Frontal cortex (tissue), 4 donors: ENCODE measurements around the gene NFIA. TPM values are rescaled to one million over a fixed set of nuclear protein-coding genes. Genes with fewer than 3 reads are reported as not detected.

Source experiments
- DNase-seq, 2 donors: peaks; one replicate each; pipeline ENCODE4 v3.0.0; 2012; ENCODE audit warnings: low spot score in 2 of 2
- FAIRE-seq: peaks from 2 replicates; lab custom pipeline; 2012; peaks lifted over from hg19 to GRCh38; lab: Jason Lieb, UNC
- total RNA-seq: library from RNA; depleted of rRNA; stranded (reverse); fragments of >200 nt; gene quantifications from one replicate; pipeline ENCODE4 v1.2.3, GENCODE V29; 2014
- donor health status: control.
- donor health status: control.
- donor health status: control.

NFIA gene
- total RNA-seq, 1 donor from 2014 or later, result 35.5 TPM

GRCh38 chr1:61226791-61227567 is 144.6 kb downstream of the NFIA start:
- FAIRE-seq (no peak), DNase-seq (no peak)

- FAIRE-seq (no peak), DNase-seq (no peak)
Measured at GRCh38 chr1:61227857-61228550, 145.6 kb downstream of the NFIA start.

DNA sequence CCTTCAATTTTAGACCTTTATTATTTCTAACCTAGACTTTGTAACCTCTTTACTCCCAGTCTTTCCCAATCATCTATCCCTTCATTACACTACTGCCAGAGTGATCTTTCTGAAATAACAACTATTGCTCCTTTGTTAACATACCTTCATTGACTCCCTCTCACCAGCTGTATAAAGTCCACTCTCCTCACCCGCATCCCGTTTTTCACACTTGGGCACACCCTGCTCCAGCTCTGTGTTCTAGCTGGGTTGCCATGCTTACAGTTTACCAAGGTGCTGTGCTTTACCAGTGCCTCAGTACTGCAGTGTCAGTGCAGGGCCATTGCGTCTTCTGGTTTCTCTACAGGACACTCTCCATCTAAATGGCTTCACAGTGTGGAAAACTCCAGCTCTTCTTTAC is 148.2 kb downstream of the NFIA start:
- DNase-seq (no peak), FAIRE-seq (no peak)

DNA sequence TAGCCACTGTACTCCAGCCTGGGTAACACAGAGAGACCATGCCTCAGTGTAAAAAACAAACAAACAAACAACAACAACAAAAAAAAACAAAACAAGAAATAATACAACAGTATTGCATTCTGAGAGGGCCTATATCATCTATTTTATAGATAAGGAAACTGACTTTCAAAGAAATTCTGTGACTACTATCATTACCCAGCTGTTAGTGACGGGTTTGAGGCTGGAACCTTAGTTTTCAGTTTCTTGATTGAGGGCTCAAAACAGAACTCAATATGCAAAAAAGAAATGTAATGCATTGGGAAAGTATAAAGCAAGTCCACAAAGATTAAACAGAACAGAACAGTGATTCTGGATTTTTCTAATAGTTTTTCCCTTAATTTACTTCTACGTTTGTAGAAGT is 149.4 kb downstream of the NFIA start:
- DNase-seq (no peak), FAIRE-seq (no peak)

DNA sequence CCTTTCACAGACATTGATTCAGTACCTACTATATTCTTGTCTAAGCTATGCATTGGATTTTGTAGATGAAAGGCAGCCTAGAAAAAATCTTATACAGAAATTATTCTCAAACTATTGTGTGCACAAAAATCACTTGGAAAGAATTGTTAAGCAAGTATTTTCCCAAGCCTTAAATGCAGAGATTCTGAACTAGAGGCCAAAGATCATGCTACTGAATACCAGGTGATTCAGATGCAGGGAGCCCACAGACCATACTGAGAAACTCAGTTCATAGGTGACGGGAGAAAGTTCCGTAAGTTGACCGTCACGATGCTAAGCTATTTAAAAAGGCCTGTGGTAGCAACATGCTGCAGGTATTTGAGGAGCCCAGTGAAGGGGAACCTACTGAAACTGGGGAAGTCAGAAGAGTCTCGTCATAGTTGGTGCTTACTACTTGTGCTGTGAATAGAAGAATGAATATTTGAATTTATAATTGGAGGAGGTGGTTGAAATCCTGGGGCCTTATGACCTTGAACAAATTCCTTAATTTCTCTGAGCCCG is 150.8 kb downstream of the NFIA start:
- FAIRE-seq (no peak), DNase-seq (no peak)

- DNase-seq (no peak), FAIRE-seq (no peak)
Measured at GRCh38 chr1:61234587-61234919, 152.2 kb downstream of the NFIA start.

GRCh38 chr1:61237147-61237546 is 154.8 kb downstream of the NFIA start:
- FAIRE-seq, result no peak

GRCh38 chr1:61237659-61238358 is 155.4 kb downstream of the NFIA start:
- FAIRE-seq, result no peak

More at GRCh38 chr1:61237147-61237546, 154.8 kb downstream of the NFIA start:
- no peak for DNase-seq

GRCh38 chr1:61238359-61238665 is 156.0 kb downstream of the NFIA start:
- DNase-seq (no peak), FAIRE-seq (no peak)

More at GRCh38 chr1:61237659-61238358, 155.4 kb downstream of the NFIA start:
- no peak for DNase-seq

- DNase-seq, result no peak
- FAIRE-seq, result no peak
Measured at GRCh38 chr1:61240878-61241277, 158.5 kb downstream of the NFIA start.

DNA sequence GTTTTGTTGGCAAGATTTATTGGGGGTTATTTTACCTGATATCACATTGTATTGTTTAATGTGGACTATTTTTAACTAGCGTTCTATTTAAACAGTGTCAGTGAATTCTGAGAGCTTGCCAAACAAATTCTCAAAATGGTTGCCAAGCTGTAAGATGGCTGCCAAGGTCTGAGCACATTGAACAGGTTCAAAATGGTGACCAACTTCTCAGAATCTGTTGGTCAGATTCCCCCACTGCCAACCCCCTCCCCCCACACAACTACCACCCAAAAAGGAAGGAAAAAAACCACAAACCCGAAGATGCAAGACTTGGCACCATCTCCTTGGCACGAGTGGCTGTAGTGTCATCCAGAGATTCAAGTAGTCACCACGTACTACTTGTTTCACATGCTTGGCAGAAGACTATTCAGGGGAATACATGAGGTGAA is 159.1 kb downstream of the NFIA start:
- FAIRE-seq, result no peak
- DNase-seq, result no peak

DNA sequence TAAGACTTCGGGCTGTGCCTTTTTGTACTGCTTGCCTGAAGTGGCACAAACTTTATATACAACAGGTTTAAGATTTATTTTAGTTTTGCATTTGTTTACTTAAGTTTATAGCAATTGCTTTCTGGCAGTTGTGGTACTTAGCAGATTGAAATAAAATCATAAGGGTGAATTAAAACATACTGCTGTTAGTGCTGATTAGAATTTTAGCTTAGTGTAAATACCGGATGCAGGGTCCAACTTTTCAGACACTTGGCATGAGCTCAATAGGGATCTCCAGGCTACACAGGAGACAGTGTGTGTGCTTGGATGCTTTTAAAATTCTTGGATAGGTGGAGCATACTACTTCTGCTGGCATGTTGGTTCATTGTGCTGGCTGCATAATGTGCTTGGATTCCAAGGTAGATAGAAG is 159.6 kb downstream of the NFIA start:
- no peak for DNase-seq
- no peak for FAIRE-seq

GRCh38 chr1:61244114-61244513 is 161.8 kb downstream of the NFIA start:
- FAIRE-seq (no peak), DNase-seq (peak in 1 of 2 donors; percentile 9)

GRCh38 chr1:61245696-61246400 is 163.5 kb downstream of the NFIA start:
- DNase-seq (no peak), FAIRE-seq (no peak)

DNA sequence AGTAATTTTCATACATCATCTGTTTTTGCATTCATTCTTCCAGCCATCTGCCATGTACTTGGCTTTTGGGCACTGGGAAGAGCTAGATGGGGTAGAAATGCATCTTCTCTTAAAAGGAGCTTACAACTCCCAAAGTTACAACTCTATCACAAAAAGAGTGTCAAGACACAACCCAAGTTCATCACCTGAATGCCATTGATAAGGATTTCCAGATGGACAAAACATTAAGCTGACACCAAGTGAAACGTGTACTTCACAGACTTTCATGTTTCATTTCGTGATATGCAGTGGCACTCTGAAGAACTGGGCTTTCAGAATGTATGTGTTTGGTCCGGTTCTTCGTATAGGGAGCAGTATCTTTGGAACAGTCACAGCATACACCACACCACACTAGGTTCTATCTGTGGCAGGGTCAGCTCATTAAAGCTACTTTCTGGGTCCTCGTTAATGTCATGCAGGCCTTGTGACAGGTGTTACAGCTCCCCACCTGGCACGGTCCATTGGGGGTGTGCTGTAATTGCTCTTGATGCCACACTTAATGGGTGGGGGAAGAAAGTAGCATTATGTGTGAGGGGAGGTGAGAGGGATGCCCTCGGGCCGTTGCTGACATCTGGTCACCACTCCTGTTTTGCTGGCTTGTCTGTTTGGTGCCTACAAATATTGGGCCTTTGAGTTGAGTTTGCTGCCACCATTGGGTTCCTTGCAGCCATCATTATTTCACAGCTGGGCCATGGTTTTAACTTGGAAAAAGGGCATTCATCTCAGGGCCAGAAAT is 164.9 kb downstream of the NFIA start:
- FAIRE-seq, result no peak
- no peak for DNase-seq

DNA sequence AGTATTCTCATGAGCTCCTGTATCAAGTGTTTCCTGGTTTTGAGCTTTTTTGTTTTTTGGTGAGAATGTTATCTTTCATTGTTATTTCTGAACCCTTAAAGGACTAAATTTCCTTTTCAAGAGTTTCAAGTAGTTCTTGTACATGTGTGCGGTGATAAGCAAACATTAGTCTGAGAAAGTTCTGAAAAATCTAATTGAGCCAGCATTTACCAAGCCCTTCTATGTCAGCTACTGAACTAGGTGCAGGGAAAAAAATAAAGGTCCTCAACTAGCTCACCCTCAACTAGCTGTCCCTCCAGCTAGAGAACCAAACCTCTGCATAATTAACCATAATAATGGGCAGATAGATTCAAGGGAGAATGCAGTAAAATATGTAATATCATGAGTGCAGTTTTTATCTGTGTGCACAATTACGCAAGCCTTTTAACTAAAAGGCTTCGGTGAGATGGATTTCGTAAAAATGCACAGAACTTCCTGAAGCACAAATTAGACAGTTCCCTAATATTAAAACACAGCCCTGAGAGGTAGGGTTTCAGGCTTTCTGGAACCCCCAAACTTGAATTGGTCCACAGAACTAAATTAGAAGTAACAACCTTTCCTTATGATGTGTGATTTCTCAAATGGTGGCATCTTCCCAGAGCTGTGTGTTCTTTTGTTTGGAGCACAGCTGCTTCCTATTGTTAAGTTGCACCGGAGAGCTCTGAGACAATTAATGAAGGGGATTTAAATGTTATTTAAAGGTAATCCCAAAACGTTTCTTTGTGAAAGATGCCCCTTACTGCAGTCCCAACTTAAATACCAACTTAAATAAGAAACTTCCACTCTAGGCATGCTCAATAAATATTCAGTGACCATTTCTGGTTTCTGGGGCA is 165.8 kb downstream of the NFIA start:
- DNase-seq (no peak), FAIRE-seq (no peak)

DNA sequence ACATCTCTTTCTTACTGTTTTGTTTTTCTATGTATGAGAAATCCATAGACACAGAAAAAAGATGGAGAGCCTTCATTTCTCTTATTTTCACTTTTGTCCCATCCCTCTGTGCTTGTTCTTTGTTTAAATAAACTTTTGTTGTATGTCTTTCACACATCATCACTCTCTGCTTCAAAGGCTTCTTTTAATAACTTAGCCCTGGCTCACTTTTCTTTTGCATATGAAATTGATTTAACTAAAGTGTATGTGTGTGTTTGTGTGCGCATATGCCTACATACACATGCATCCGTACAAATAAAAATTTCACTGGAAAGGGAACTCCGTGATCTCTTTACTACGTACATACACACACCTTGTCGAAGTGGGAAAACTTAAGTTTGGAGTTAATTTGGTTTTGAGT is 168.6 kb downstream of the NFIA start:
- no peak for DNase-seq
- FAIRE-seq, result no peak

- FAIRE-seq (no peak), DNase-seq (peak in 1 of 2 donors; percentile 25)
Measured at GRCh38 chr1:61253059-61253735, 170.8 kb downstream of the NFIA start.
